HepG2 (cell line): Measurements from ENCODE around the gene RING1. TPM values are rescaled to one million over a fixed set of nuclear protein-coding genes. Genes with fewer than 3 reads are reported as not detected.

ENCODE experiments used
- BHLHE40 ChIP-seq: IDR thresholded peaks from 2 replicates; pipeline ENCODE4 v1.6.1; 2011; ENCODE audit warnings: low read length, improper control_type of control experiment
- HMGXB3 ChIP-seq: sonication (generic); formaldehyde crosslinking; IDR thresholded peaks from 2 replicates; pipeline ENCODE4 v1.4.0; 2020; ENCODE audit warnings: missing genetic modification reagents, borderline replicate concordance
- MEIS1 ChIP-seq: sonication (generic); formaldehyde crosslinking; IDR thresholded peaks from 2 replicates; pipeline ENCODE4 v1.9.0; 2021; ENCODE audit warnings: mild to moderate bottlenecking, missing genetic modification reagents, moderate library complexity, borderline replicate concordance
- NONO ChIP-seq, 2 experiments: fragments of 450-650 bp in 1 of 2; sonication (generic) in 1 of 2; formaldehyde crosslinking in 1 of 2; IDR thresholded peaks in 1 of 2; conservative IDR thresholded peaks in 1 of 2; 2 replicates each; pipeline versions ENCODE4 v1.6.1 to v1.8.0; 2017 to 2022; ENCODE audit warnings: mild to moderate bottlenecking in 1 of 2, missing genetic modification reagents in 1 of 2, moderate library complexity in 1 of 2
- PCBP1 ChIP-seq: fragments of 200-400 bp; formaldehyde crosslinking; IDR thresholded peaks from 2 replicates; pipeline ENCODE4 v1.6.1; 2017; ENCODE audit warnings: mild to moderate bottlenecking, low read depth, low read length, borderline replicate concordance
- SNRNP70 ChIP-seq: fragments of 200-400 bp; formaldehyde crosslinking; IDR thresholded peaks from 2 replicates; pipeline ENCODE4 v1.6.1; 2017; ENCODE audit warnings: mild to moderate bottlenecking, low read depth, low read length, moderate library complexity
- TGIF2 ChIP-seq: IDR thresholded peaks from 2 replicates; pipeline ENCODE4 v1.6.1; 2016; ENCODE audit warnings: control low read depth, missing compliant biosample characterization
- ZIK1 ChIP-seq: sonication (generic); formaldehyde crosslinking; IDR thresholded peaks from 2 replicates; pipeline ENCODE4 v1.5.0; 2020; ENCODE audit warnings: mild to moderate bottlenecking, low read depth, missing genetic modification reagents, borderline replicate concordance
- ZKSCAN8 ChIP-seq: IDR thresholded peaks from 2 replicates; pipeline ENCODE4 v1.6.1; 2016; ENCODE audit warnings: borderline replicate concordance, missing genetic modification reagents, missing compliant biosample characterization
- polyA plus RNA-seq, 8 experiments: library from polyadenylated mRNA; depleted of rRNA in 3 of 8; stranded (reverse) in 7 of 8; unstranded in 1 of 8; fragments of >200 nt; fragmentation: Illumina TruSeq in 4 of 8; extraction: Trizol in 4 of 8; gene quantifications; 2 replicates each; pipeline versions ENCODE4 v1.2.1 to v1.2.3, GENCODE V29; 2011 to 2016; ENCODE audit warnings: low read depth in 4 of 8, missing spikeins in 1 of 8, mixed read lengths in 1 of 8; ENCODE audit not compliant: insufficient read depth in 1 of 8
- total RNA-seq, 5 experiments: library from RNA; depleted of rRNA; stranded (reverse); fragments of >200 nt; fragmentation: Illumina TruSeq; extraction: Trizol; gene quantifications; 2 replicates each; pipeline ENCODE4 v1.2.3, GENCODE V29; 2016; ENCODE audit warnings: low read depth in 1 of 5
- TF ChIP-seq, protein P1 (sequence below), 2 experiments: sonication (generic) in 1 of 2; formaldehyde crosslinking in 1 of 2; IDR thresholded peaks; 2 replicates each; pipeline versions ENCODE4 v1.6.1 to v1.9.0; 2014 to 2022; ENCODE audit warnings: antibody characterized with exemption in 1 of 2, borderline replicate concordance in 1 of 2, inconsistent platforms in 1 of 2, low read depth in 1 of 2, missing genetic modification reagents in 1 of 2
- TF ChIP-seq, protein P2 (sequence below): sonication (generic); formaldehyde crosslinking; IDR thresholded peaks from 2 replicates; pipeline ENCODE4 v1.5.0; 2020; ENCODE audit warnings: mild to moderate bottlenecking, missing genetic modification reagents
- TF ChIP-seq, protein P3 (sequence below): fragments of 450-650 bp; IDR thresholded peaks from 2 replicates; pipeline ENCODE4 v1.6.1; 2016

The RING1 gene
- total and polyA plus RNA-seq, 2 of the 13 experiments (the other 11 are each of a cell fraction or from before 2014, with no cell fraction given), result 23.9 to 33.6 TPM

GRCh38 chr6:33248932-33249731 lies 40.8 kb downstream of the RING1 start (continued):
- TF ChIP-seq NONO (IDR thresholded peaks at IDR 0.05), result no peak
- peak; percentile 97 for TF ChIP-seq NONO (CRISPR knock-in tag; conservative IDR thresholded peaks at IDR 0.05)
- TF ChIP-seq, protein P1, sequence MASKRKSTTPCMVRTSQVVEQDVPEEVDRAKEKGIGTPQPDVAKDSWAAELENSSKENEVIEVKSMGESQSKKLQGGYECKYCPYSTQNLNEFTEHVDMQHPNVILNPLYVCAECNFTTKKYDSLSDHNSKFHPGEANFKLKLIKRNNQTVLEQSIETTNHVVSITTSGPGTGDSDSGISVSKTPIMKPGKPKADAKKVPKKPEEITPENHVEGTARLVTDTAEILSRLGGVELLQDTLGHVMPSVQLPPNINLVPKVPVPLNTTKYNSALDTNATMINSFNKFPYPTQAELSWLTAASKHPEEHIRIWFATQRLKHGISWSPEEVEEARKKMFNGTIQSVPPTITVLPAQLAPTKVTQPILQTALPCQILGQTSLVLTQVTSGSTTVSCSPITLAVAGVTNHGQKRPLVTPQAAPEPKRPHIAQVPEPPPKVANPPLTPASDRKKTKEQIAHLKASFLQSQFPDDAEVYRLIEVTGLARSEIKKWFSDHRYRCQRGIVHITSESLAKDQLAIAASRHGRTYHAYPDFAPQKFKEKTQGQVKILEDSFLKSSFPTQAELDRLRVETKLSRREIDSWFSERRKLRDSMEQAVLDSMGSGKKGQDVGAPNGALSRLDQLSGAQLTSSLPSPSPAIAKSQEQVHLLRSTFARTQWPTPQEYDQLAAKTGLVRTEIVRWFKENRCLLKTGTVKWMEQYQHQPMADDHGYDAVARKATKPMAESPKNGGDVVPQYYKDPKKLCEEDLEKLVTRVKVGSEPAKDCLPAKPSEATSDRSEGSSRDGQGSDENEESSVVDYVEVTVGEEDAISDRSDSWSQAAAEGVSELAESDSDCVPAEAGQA (IDR thresholded peaks at IDR 0.05; ENCODE audit: low read depth), result no peak
- TF ChIP-seq, protein P1 (CRISPR knock-in tag; IDR thresholded peaks at IDR 0.05; ENCODE audit: borderline replicate concordance), result peak; percentile 54; the same call in 1 of the 2 replicates
- TF ChIP-seq ZIK1, result peak; percentile 93
- TF ChIP-seq MEIS1, result peak; percentile 85
- no peak for TF ChIP-seq BHLHE40
- TF ChIP-seq TGIF2 (CRISPR knock-in tag), result 0 out of 2 replicates have a peak, but pooled peaks have one; percentile 62
- no peak for TF ChIP-seq SNRNP70
- TF ChIP-seq ZKSCAN8 (CRISPR knock-in tag), result peak; percentile 48; the same call in 1 of the 2 replicates
- TF ChIP-seq, protein P2, sequence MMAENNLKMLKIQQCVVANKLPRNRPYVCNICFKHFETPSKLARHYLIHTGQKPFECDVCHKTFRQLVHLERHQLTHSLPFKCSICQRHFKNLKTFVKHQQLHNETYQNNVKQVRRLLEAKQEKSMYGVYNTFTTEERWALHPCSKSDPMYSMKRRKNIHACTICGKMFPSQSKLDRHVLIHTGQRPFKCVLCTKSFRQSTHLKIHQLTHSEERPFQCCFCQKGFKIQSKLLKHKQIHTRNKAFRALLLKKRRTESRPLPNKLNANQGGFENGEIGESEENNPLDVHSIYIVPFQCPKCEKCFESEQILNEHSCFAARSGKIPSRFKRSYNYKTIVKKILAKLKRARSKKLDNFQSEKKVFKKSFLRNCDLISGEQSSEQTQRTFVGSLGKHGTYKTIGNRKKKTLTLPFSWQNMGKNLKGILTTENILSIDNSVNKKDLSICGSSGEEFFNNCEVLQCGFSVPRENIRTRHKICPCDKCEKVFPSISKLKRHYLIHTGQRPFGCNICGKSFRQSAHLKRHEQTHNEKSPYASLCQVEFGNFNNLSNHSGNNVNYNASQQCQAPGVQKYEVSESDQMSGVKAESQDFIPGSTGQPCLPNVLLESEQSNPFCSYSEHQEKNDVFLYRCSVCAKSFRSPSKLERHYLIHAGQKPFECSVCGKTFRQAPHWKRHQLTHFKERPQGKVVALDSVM, result peak; percentile 89
- 0 out of 2 replicates have a peak, but pooled peaks have one; percentile 42 for TF ChIP-seq PCBP1
- no peak; the same call in 1 of the 2 replicates for TF ChIP-seq HMGXB3 (CRISPR knock-in tag)
- TF ChIP-seq, protein P3, sequence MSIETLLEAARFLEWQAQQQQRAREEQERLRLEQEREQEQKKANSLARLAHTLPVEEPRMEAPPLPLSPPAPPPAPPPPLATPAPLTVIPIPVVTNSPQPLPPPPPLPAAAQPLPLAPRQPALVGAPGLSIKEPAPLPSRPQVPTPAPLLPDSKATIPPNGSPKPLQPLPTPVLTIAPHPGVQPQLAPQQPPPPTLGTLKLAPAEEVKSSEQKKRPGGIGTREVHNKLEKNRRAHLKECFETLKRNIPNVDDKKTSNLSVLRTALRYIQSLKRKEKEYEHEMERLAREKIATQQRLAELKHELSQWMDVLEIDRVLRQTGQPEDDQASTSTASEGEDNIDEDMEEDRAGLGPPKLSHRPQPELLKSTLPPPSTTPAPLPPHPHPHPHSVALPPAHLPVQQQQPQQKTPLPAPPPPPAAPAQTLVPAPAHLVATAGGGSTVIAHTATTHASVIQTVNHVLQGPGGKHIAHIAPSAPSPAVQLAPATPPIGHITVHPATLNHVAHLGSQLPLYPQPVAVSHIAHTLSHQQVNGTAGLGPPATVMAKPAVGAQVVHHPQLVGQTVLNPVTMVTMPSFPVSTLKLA, result peak; percentile 47
